ENCODE data around the gene KIRREL3.

DNA sequence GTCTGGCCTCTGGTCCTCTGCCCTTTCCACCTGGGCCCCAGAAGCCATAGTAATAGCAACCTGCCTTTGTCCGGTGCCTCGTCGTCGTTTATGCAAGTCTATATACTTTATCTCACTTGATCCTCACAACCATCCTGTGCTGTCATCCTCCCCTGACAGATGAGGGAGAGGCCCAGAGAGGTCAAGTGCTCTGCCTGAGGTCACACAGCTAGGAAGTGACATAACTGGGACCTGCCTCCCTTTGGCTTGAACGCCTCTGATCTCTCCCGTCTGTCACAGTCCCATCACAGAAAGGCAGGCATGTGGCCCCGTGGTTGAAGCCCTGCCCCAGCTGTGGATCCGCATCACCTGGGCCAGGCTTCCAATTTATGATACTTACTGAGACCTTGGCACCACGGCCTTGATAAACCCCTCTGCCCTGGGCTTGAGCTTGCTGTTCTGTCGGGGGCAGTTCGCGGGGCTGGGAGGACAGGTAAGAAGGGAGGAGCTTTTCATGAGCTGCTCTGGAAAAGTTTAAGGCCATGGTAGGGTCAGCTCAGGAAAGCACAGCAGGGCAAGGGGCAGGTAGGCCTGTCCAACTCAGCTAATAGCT is 398.1 kb downstream of the KIRREL3 start:
- TF ChIP-seq, protein P1, sequence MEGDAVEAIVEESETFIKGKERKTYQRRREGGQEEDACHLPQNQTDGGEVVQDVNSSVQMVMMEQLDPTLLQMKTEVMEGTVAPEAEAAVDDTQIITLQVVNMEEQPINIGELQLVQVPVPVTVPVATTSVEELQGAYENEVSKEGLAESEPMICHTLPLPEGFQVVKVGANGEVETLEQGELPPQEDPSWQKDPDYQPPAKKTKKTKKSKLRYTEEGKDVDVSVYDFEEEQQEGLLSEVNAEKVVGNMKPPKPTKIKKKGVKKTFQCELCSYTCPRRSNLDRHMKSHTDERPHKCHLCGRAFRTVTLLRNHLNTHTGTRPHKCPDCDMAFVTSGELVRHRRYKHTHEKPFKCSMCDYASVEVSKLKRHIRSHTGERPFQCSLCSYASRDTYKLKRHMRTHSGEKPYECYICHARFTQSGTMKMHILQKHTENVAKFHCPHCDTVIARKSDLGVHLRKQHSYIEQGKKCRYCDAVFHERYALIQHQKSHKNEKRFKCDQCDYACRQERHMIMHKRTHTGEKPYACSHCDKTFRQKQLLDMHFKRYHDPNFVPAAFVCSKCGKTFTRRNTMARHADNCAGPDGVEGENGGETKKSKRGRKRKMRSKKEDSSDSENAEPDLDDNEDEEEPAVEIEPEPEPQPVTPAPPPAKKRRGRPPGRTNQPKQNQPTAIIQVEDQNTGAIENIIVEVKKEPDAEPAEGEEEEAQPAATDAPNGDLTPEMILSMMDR (IDR thresholded peaks at IDR 0.05) = no peak
- TF ChIP-seq TCF12 (IDR thresholded peaks at IDR 0.05) = no peak
- no peak for TF ChIP-seq YY1 (IDR thresholded peaks at IDR 0.05; ENCODE audit: low read depth)
- no peak for TF ChIP-seq NRF1 (IDR thresholded peaks at IDR 0.05; ENCODE audit: low read depth, low read length)
- no peak for TF ChIP-seq RFX5 (IDR thresholded peaks at IDR 0.05; ENCODE audit: low read length)
- no peak for TF ChIP-seq SIN3A (IDR thresholded peaks at IDR 0.05; ENCODE audit: borderline replicate concordance, low read depth, low read length)
- no peak for TF ChIP-seq POLR2AphosphoS5 (IDR thresholded peaks at IDR 0.05; ENCODE audit: low read depth, low read length)
- TF ChIP-seq GABPA (IDR thresholded peaks at IDR 0.05; ENCODE audit: low read depth) = no peak
- no peak for TF ChIP-seq TAF1 (IDR thresholded peaks at IDR 0.05; ENCODE audit: borderline replicate concordance, low read depth, low read length)

Measured in SK-N-SH (cell line).